K562 (cell line): Measurements from ENCODE around the gene UBTD1. TPM values are rescaled to one million over a fixed set of nuclear protein-coding genes. Genes with fewer than 3 reads are reported as not detected.
A peak's percentile ranks its signal among the peaks of the same experiment; 100 is the strongest.

Experiments used
- ATF6 ChIP-seq: sonication (generic); formaldehyde crosslinking; IDR thresholded peaks from 2 replicates; pipeline ENCODE4 v1.4.0; 2020; ENCODE audit warnings: mild to moderate bottlenecking, missing genetic modification reagents
- CBX3 ChIP-seq, 2 experiments: IDR thresholded peaks; 1 replicate in 1 of 2; 2 replicates in 1 of 2; pipeline ENCODE4 v1.6.1; 2012; ENCODE audit warnings: inconsistent platforms in 2 of 2, low read length in 2 of 2, borderline replicate concordance in 1 of 2, control low read depth in 1 of 2
- JUND ChIP-seq, 2 experiments: IDR thresholded peaks; 2 replicates in 1 of 2; 3 replicates in 1 of 2; pipeline ENCODE4 v1.6.1; 2011; ENCODE audit warnings: borderline replicate concordance in 2 of 2, low read depth in 2 of 2, low read length in 2 of 2, improper control_type of control experiment in 1 of 2, missing biosample characterization in 1 of 2, missing genetic modification characterization in 1 of 2, missing genetic modification reagents in 1 of 2
- NFRKB ChIP-seq: fragments of 450-650 bp; IDR thresholded peaks from 2 replicates; pipeline ENCODE4 v1.6.1; 2016; ENCODE audit warnings: low read depth
- POLR2A ChIP-seq: fragments of 450-650 bp; conservative IDR thresholded peaks from 2 replicates; pipeline ENCODE4 v1.6.1; 2016
- REST ChIP-seq, 2 experiments: fragments of 450-650 bp; formaldehyde crosslinking in 1 of 2; IDR thresholded peaks; 2 replicates each; pipeline versions ENCODE4 v1.4.0 to v1.6.1; 2014 to 2020; ENCODE audit warnings: mild to moderate bottlenecking in 2 of 2, borderline replicate concordance in 1 of 2, low read depth in 1 of 2
- ZBTB33 ChIP-seq: sonication (generic); formaldehyde crosslinking; IDR thresholded peaks from 2 replicates; pipeline ENCODE4 v1.8.1; 2023; ENCODE audit warnings: mild to moderate bottlenecking, missing genetic modification reagents
- ZBTB9 ChIP-seq: fragments of 450-650 bp; formaldehyde crosslinking; IDR thresholded peaks from 2 replicates; pipeline ENCODE4 v1.4.0; 2020; ENCODE audit warnings: mild to moderate bottlenecking, moderate library complexity
- polyA plus RNA-seq, 8 experiments: library from polyadenylated mRNA; depleted of rRNA in 4 of 8; stranded (reverse) in 5 of 8; unstranded in 3 of 8; fragments of >200 nt; fragmentation: Nextera tagmentation in 2 of 8; fragmentation: Illumina TruSeq in 1 of 8; extraction: Ambion mirVana in 2 of 8; extraction: Trizol in 1 of 8; gene quantifications; 2 replicates each; pipeline versions ENCODE4 v1.2.1 to v1.2.3, GENCODE V29; 2011 to 2014; ENCODE audit warnings: inconsistent platforms in 1 of 8, missing spikeins in 1 of 8
- total RNA-seq, 7 experiments: library from RNA; depleted of rRNA in 6 of 7; stranded (reverse); fragments of >200 nt in 6 of 7; fragmentation: Illumina TruSeq in 2 of 7; extraction: Trizol in 2 of 7; gene quantifications; 2 replicates each; pipeline versions ENCODE4 v1.2.1 to v1.2.3, GENCODE V29; 2011 to 2021; ENCODE audit warnings: low replicate concordance in 1 of 7

UBTD1 gene
- total and polyA plus RNA-seq, 9 of the 15 experiments (the other 6 are each of a cell fraction or from before 2014, with no cell fraction given), result 0.08 to 1.6 (median 0.81) TPM; not detected in 1

- TF ChIP-seq ATF6 (CRISPR knock-in tag) (peak; percentile 45; the same call in 1 of the 2 replicates), CBX3 (IDR thresholded peaks at IDR 0.05; ENCODE audit: borderline replicate concordance in 1 of 2, low read length in 2 of 2) (no peak), REST (IDR thresholded peaks at IDR 0.05; ENCODE audit: borderline replicate concordance) (peak; percentile 56), REST (CRISPR knock-in tag; IDR thresholded peaks at IDR 0.05; ENCODE audit: low read depth) (0 out of 2 replicates have a peak, but pooled peaks have one; percentile 47), POLR2A (peak; percentile 90), ZBTB33 (CRISPR knock-in tag) (no peak), JUND (IDR thresholded peaks at IDR 0.05; ENCODE audit: borderline replicate concordance, low read depth, low read length) (no peak), JUND (tag; IDR thresholded peaks at IDR 0.05; ENCODE audit: borderline replicate concordance, low read depth, low read length) (no peak), NFRKB (0 out of 2 replicates have a peak, but pooled peaks have one; percentile 78), ZBTB9 (CRISPR knock-in tag) (peak; percentile 54; the same call in 1 of the 2 replicates)
These were observed 466 bp upstream of the UBTD1 start, which contains the start of gene MMS19 (continued) for GRCh38 chr10:97498076-97498840.
